HG02642 (cell line): ENCODE data around the gene FBLN2.
"Not testable (repeated sequence)": the region's sequence is repeated elsewhere in the genome, so short reads cannot be mapped to it uniquely, and the experiment has no call there.

Source experiments
- ATAC-seq: cut with Tn5 transposase; IDR thresholded peaks from one replicate; pipeline ENCODE4 v1.9.1; 2021; ENCODE audit warnings: mild to moderate bottlenecking; ENCODE audit not compliant: unreplicated experiment, poor library complexity

The FBLN2 gene

DNA sequence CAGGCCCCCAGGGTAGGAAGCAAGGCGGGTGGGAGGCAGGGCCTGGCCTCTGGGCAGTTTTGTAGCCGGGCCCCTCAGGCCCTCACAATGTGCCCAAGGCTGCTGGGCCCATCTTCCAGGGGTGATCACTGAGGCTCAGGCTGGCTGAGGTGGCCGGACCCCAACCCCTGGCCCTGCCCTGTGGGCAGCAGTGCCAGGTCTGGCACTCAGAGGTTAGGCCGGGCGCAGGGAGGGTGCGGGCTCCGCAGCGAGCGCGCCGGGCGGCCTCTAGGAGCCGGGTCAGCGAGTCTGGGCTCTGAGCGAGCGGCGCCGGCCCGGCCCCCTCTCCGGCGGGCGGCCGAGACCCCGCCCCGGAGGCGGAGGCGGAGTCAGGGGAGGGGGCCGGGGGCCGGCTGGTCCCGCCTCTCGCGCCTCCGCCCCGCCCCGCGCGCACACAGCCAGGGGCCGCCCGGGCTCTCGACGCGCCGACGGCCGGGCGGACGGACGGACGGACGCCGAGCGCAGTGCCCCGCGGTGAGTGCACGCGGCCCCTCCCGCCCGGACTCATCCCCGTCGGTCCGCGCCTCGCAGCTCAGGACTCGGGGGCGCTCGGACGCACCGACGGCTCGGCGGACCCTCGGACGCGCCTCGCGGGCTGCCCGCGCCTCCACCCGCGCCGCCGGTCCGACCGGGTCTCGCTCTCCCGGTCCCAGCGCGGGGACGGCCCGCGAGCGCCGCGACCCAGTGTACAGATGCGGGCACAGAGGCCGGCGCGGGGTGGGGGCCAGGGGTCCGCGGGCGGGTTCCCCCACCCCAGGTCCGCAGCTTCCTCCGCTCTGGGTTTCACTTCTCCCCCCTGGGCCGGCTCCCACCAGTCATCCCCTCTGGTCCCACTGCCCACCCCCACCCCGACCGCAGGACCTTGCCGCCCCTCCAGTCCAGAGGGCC is at the start of gene FBLN2:
Gene FBLN2 (plus strand): TSS at position 430 of the 927 bp plus-strand sequence. CDS start 21,231 bp downstream, outside the sequence.
- no peak for ATAC-seq

DNA sequence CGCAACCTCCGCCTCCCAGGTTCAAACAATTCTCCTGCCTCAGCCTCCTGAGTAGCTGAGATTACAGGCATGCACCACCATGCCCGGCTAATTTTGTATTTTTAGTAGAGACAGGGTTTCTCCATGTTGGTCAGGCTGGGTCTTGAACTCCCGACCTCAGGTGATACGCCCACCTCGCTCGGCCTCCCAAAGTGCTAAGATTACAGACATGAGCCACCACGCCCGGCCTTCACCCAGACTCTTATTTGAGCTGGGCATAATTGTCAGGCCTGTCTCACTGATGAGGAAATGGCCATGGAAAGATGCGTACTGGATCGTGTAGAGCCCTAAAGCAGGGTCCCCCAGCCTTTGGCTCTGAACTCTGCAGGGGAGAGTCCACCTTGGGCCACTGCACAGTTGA is 49.7 kb upstream of the FBLN2 start:
- ATAC-seq: not testable (repeated sequence)

DNA sequence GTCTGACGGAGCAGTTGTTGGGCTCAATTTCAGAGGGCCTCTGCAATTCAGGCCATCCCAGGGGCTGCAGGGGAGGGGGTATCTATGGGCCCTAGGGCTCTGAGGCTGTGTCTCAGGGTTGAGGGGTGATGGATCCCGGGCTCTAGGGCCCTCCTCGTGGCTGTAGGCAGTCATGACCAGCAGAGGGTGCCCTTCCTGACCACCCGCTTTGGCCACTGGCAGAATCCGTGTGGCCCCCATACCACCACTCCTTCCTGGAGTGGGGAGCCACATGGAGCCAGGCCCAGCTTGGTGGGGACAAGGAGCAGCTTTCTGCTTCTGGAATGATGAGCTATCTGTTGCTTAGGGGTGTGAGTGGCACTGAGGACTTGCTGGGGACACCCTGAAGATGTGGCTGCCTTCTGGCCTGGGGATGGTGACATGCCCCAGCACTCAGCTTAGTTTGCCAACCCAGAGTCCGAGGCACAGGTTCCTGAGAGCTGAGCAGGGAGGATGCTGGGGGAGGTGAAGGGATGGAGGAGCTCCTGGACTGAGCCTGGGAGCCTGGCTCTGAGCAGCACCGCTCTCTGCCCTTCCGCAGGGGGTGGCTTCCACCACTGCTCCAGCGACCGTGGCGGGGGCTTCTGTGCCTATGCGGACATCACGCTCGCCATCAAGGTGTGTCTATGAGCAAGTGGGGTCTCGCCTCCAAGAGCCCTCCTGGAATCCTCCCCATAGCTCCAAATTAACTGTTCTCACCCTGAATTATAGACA is 48.6 kb upstream of the FBLN2 start:
- no peak for ATAC-seq

DNA sequence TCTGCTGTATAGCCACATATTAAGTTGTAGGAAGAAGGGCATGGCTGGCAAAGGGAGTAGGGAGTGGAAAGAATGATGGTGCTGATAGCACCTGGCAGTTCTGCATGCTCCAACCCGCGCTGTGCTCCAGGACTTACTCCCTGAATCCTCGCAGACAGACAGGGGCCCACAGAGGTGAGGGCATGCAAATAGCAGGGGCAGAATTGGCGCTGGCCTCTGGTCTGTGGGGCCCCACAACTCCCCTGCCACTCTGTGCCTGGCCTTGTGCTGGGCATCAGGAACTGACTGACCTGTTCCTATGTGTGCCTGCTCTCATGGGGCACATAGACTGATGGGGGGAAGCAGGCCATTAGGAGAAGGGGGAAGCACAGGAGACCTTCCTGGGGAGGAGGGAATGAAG is 47.9 kb upstream of the FBLN2 start:
- no peak for ATAC-seq

DNA sequence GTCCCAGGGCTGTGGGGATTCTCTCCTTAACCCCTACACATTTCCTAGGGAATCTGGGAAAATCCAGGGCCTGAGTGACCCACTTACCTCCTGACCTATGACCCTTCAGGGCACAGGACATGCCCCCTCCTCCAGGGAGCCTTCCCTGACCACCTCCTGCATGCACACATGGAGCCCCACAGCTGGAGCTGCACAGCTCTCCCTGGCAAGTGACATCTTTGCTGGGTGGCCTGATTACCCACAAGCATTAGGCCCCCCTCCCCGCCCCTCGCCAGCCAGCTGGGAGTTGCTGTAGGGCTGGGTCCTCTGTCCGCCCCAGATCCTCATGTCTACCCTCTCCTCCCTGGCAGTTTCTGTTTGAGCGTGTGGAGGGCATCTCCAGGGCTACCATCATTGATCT is 47.4 kb upstream of the FBLN2 start:
- no peak for ATAC-seq

DNA sequence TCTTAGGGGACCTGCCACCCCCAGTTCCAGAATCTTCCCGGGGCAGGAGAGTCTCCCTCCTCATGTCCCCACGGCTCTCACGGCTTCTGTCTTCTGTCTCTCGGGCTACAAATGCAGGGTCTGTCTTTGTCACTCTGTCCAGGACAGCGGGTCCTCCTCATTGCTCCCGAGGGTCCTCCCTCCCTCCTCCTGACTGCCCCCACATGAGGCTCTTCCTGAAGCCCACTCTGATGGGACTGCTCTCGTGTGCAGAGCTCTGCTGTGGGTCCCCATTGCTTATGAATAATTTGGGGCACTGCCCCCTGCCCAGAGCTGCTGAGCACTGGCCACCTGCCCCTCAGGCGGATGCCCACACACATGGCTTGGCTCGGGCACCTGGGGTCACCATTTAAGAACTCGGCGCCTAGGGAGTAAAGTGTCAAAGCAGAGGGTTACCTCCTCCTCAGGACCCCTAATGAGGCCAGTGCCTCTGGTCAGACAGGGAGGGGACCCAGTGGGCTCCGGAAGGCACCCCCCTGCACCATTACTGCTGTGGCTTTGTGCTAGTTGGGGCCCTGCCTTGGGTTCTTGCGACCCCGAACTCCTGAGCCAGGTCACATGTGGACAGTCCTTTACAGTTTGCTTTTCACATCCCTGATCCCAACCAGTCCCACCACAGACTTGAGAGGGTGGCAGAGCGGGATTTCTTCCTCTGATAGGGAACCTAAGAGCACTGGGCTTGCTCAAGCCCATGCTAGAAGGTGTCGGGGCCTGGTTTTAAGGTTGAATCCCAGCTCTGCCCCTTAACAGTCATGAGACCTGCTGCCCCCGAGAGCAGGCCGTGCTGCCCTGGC is 46.8 kb upstream of the FBLN2 start:
- no peak for ATAC-seq

DNA sequence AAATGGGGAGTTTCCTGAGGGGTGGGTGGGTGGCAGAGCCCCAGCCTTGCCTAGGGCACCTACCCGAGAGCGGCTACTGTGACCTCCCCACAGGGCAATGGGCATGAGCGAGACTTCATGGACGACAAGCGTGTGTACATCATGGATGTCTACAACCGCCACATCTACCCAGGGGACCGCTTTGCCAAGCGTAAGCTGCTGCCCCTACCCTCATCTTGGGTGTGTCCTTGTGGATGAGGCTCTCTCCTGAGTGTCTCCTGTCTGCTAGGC is 46.2 kb upstream of the FBLN2 start:
- ATAC-seq: no peak

DNA sequence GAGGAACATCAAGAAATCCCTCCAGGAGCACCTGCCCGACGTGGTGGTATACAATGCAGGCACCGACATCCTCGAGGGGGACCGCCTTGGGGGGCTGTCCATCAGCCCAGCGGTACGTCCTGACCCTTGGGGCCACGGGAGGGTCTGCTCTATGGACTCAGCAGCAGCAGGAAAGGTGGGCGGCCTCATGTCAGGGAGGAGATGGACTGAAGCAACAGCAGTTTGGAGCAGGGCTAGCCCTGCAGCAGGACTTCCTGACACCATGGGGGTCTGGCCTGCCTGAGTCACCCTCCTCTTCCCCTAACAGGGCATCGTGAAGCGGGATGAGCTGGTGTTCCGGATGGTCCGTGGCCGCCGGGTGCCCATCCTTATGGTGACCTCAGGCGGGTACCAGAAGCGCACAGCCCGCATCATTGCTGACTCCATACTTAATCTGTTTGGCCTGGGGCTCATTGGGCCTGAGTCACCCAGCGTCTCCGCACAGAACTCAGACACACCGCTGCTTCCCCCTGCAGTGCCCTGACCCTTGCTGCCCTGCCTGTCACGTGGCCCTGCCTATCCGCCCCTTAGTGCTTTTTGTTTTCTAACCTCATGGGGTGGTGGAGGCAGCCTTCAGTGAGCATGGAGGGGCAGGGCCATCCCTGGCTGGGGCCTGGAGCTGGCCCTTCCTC is 44.6 kb upstream of the FBLN2 start:
- no peak for ATAC-seq

DNA sequence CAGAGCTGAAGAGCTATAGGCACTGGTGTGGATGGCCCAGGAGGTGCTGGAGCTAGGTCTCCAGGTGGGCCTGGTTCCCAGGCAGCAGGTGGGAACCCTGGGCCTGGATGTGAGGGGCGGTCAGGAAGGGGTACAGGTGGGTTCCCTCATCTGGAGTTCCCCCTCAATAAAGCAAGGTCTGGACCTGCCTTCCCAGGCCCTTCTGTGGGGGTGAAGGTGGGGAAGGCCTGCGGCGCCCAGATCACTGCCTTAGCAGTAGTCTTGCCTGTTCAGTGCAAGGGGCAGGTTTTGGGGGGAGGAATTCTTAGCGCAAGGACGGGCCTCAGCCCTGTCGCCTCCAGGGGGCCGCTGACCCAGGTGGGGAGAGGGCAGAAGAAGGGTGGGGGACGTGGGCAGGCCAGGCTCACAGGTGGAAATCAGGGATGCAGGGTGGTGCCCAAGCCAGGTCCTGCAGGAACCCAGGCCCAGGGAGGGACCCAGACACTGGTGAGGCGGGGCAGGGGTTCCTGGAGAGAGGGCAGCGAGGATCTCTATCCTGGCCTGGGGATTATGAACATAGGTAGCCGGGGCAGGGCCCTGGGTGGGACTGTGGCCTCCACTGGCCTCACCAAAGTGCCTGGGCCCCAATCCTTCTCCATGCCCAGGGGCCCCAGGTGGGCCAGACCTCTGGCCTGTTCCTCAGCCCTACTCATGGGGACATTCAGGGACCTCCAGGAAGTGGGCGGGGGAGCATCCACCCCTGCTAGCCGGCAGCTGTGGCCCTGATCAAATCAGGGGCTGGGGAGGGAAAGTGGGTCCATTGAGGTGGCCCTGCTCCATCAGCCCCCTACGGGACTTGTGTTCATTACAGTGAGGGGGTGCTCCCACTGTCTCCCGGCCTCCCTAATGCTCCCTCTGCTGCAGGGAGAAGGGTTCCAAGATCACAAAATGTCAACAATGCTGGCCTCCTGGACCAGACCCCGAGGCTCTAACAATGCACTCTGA is 43.5 kb upstream of the FBLN2 start:
- ATAC-seq: no peak

DNA sequence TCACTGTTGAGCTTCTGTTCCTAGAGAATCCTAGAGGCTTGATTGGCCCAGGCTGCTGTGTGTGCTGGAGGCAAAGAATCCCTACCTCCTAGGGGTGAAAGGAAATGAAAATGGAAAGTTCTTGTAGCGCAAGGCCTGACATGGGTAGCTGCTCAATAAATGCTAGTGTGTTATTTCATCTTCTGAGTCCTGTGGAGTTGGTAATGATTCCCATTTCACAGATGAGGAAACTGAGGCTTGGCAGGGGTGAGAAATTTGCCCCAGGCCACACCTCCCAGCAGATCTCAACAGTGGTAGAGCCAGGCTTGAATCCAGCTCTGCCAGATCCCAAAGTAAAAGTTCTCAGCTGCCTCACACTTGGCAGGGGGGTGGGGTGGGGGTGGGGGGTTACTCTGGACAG is 42.7 kb upstream of the FBLN2 start:
- ATAC-seq: no peak

DNA sequence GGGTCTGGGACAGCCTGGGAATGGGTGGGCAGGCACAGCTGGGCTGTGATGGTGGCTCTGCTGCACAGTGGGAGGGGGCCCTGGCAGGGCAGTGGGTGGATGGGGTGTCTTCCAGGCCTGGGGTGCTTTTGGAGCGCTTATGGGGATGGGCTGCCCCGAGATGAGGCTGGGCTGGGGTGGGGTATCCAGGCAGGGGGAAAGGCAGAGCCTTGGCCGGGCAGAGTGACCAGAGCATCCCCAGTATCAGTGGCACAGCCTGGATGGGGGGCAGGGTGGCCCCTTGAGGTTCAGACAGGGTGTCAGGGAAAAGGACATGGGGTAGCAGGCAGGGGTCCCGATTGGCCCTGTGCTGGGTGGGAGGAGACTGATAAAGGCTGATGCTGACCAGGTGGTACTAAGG is 42.2 kb upstream of the FBLN2 start:
- ATAC-seq: no peak

DNA sequence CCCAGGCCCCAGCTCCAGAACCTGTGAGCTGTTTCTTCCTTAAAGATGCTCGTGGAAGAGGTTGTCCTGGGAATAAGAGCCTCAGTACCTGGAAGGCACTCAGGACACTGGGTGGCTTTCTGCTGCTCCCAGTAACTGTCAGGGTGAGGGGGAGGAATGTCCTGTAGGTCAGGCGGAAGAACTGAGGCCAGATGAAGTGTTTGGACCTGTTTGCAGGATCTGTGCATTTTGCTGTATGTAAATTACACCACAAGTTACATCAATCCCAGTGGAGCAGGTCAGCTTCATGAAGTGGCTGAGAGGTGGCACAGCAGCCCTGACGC is 41.7 kb upstream of the FBLN2 start:
- ATAC-seq: no peak

DNA sequence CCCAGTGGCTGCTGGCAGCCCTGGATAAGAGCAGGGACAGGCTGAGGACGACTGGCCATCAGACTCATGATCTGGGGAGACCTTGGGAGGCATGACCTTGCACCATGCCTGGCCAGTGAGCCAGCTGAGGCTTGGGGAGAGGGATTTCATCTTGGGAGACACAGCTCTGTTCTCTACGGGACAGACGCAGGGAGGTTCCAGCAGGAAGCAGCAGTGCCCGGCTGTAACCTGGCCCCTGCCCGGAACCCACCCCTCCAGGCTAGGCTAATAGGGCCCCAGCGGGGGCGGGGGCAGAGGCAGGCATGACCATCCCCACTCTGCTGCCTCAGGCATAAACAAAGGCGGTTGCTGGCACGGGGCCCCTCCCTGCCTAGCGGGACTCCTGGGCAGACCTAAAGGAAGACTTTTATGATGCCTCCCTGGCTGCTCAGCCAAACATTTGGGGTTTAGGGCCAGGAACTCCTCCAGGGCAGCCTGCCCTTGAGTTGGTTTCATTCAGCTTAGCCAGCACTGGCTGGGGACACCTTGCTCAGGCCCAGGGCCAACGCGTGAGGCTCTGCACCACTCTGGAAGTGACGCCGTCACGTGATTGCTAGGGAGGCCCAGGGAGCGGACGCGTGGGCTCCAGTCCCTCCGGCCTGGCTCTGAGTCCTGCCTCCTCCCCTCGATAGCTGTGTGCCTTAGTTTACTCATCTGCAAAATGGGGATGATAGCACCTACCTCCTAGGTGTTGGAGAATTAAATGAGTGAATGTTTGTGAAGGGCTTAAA is 41.2 kb upstream of the FBLN2 start:
- ATAC-seq: no peak

DNA sequence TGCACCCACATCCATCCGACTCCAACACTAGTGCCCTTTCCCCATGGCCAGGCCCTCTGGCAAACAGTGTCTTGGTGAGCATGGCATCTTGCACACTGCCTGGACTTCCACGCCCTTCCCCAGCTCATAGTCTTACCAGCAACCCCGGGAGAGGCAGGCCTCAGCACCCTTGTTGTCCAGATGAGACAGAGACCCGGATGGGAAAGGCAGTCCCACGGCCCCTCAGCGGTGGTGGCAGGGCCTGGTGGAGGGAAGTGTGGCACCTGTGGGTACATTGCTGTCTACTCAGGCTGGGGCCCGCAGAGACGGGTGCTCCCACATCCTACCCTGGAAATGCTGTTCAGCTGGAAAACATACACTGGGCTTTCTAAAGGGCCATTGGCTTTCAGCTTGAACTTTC is 40.4 kb upstream of the FBLN2 start:
- no peak for ATAC-seq

DNA sequence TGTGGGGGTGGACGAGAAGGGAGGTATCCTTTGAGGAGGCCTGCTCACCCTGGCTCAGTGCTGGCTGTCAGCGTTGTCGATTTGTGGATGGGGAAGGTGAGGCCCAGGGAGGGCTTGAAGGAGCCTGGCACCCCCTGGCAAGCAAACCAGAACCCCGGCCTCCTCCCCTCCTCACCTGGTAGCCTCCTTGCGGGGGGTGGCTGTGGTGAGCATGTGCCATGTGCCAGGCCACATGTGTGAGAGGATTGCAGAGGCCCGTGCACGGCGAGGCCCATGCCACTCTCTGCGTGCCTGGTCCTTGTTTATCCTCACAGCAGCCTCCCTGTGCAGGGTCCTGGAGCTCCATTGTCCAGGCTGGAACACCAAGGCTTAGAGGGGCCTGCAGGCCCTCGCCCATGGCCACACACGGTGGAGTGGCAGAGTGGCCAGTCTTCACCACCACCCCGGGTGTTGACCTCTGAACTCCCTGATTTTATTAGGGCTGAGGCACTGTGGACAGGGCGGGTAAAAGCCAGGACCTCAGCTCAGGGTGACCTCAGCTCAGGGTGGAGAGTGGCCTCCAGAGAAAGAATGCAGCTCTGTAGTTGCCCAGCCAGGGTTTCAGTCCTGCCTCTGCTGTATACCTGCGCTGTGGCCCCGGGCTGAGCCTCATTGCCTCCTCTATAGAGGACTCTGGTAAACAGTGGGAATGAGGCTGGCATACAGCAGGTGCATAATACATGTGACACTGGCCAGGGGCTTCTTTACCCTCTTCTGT is 39.7 kb upstream of the FBLN2 start:
- no peak for ATAC-seq

DNA sequence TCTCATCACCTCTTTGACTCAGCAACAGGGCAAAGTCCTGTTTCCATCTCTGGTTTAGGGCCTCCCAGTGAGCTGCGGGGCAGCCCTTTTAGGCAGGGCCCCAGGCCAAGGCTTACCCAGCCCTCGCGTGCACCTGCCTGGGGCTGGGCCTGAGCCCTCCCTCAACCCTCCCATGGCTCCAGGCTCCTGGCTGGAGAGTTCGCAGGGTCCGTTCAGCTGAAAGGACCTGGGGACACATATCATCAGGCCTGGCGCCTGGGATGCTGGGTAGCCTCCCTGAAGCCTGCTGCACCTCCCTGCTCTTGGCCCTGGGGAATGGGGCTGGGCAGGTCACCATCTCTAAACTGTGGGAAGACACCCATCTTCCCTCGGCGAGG is 39.1 kb upstream of the FBLN2 start:
- ATAC-seq: no peak

DNA sequence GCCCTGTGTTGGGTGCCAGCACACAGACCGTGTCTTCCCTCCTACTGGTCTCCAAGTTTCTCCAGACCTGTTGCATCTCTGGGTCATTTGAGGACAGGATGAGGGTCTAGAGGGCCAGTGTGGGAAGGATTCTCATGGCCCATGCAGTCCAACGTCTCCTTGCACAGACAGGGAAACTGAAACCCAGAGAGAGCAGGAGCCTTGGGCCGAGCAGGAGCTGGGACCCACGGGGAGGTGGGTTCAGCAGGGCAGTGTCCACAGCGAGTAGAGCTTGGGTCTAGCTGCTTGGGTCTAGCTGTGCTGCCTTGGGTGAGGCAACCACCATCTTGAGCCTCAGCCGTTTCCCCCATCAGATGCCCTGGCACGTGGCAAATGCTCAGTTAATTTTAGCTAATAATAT is 36.5 kb upstream of the FBLN2 start:
- no peak for ATAC-seq
